Naive thymus-derived CD8-positive, alpha-beta T cell (primary cell): ENCODE measurements around the gene PHF11. TPM values are rescaled to one million over a fixed set of nuclear protein-coding genes. Genes with fewer than 3 reads are reported as not detected.

Experiments used
- polyA plus RNA-seq, 3 donors: library from polyadenylated mRNA; unstranded; fragments of 300-500 nt; fragmentation: Illumina TruSeq; gene quantifications; one replicate each; pipeline ENCODE4 v1.2.3, GENCODE V29; 2021
- total RNA-seq, 8 experiments: library from RNA in 2 of 8; stranded (reverse) in 2 of 8; gene quantifications; one replicate each; pipeline ENCODE4 v1.2.3 and lab custom pipeline; 2021 to 2026

Gene PHF11
- total and polyA plus RNA-seq, 5 experiments from 2014 or later: 75.9 to 132 (median 88.3) TPM

Other genes with a start within 250 kb of the PHF11 start
- 10 to 100 TPM; 13.0 to 13.3 TPM for gene CDADC1, start 248.0 kb upstream of the PHF11 start, total RNA-seq
- 1 to 10 TPM; 7.8 to 8.9 (median 8.8) TPM for gene CDADC1, start 248.0 kb upstream of the PHF11 start, polyA plus RNA-seq
- 1 to 10 TPM; 5.3 to 9.2 TPM for gene CAB39L, start 51.9 kb upstream of the PHF11 start, total RNA-seq
- 1 to 10 TPM; 4.3 to 5.2 (median 4.3) TPM for gene CAB39L, start 51.9 kb upstream of the PHF11 start, polyA plus RNA-seq
- 10 to 100 TPM; 30.5 to 31.6 TPM for gene SETDB2, start 51.7 kb upstream of the PHF11 start, total RNA-seq
- gene SETDB2, start 51.7 kb upstream of the PHF11 start, polyA plus RNA-seq: 10 to 100 TPM; 13.3 to 14.7 (median 13.7) TPM
- gene RCBTB1, start 89.6 kb downstream of the PHF11 start, total RNA-seq: 10 to 100 TPM; 23.4 to 27.0 TPM
- gene RCBTB1, start 89.6 kb downstream of the PHF11 start, polyA plus RNA-seq: 1 to 10 TPM; 6.7 to 8.4 (median 7.9) TPM
- gene ARL11, start 132.6 kb downstream of the PHF11 start, total RNA-seq: 1 to 10 TPM; 1.7 TPM
- under 1 TPM; 0.15 to 0.68 (median 0.16) TPM for gene ARL11, start 132.6 kb downstream of the PHF11 start, polyA plus RNA-seq
- gene EBPL, start 195.5 kb downstream of the PHF11 start, total RNA-seq: 10 to 100 TPM; 27.0 to 31.2 TPM
- gene EBPL, start 195.5 kb downstream of the PHF11 start, polyA plus RNA-seq: 10 to 100 TPM; 57.0 to 76.5 (median 63.3) TPM